SK-N-SH treated with all-trans-retinoic acid at 6 μM for 48 hours (cell line): ENCODE data around the gene CYP3A5.
"Not testable (repeated sequence)": the region's sequence is repeated elsewhere in the genome, so short reads cannot be mapped to it uniquely, and the experiment has no call there.

Experiments used
- ATAC-seq: fragments of 200-7000 bp; cut with Tn5 transposase; 3 replicates; pipeline ENCODE4 v1.9.1; 2020; ENCODE audit warnings: mild to moderate bottlenecking, moderate library complexity
- ARNTL ChIP-seq: fragments of 450-650 bp; formaldehyde crosslinking; IDR thresholded peaks from 2 replicates; pipeline ENCODE4 v1.5.0; 2020; ENCODE audit warnings: low read depth, mild to moderate bottlenecking, moderate library complexity, borderline replicate concordance
- CREB5 ChIP-seq: fragments of 250-450 bp; sonication (Bioruptor Pico); IDR thresholded peaks from 2 replicates; pipeline ENCODE4 v1.5.1; 2020; ENCODE audit warnings: low read depth, mild to moderate bottlenecking, moderate library complexity
- CSRNP3 ChIP-seq: fragments of 250-450 bp; sonication (Bioruptor Pico); IDR thresholded peaks from 2 replicates; pipeline ENCODE4 v1.5.1; 2021; ENCODE audit warnings: mild to moderate bottlenecking, moderate library complexity
- ESRRG ChIP-seq: fragments of 250-450 bp; sonication (Bioruptor Pico); IDR thresholded peaks from 2 replicates; pipeline ENCODE4 v1.6.1; 2021; ENCODE audit warnings: mild to moderate bottlenecking
- GLIS3 ChIP-seq: fragments of 250-450 bp; sonication (Bioruptor Pico); IDR thresholded peaks from 2 replicates; pipeline ENCODE4 v1.5.0; 2020; ENCODE audit warnings: mild to moderate bottlenecking, moderate library complexity
- ISL1 ChIP-seq: fragments of 250-450 bp; sonication (Bioruptor Pico); IDR thresholded peaks from 2 replicates; pipeline ENCODE4 v2.1.2; 2022; ENCODE audit warnings: mild to moderate bottlenecking, moderate library complexity
- OSR1 ChIP-seq: fragments of 250-450 bp; sonication (Bioruptor Pico); IDR thresholded peaks from 2 replicates; pipeline ENCODE4 v1.8.0; 2022; ENCODE audit warnings: moderate library complexity, mild to moderate bottlenecking, inconsistent platforms
- PATZ1 ChIP-seq: fragments of 250-450 bp; sonication (Bioruptor Pico); IDR thresholded peaks from 2 replicates; pipeline ENCODE4 v1.8.0; 2020; ENCODE audit warnings: mild to moderate bottlenecking, moderate library complexity, borderline replicate concordance
- POU6F1 ChIP-seq: fragments of 250-450 bp; sonication (Bioruptor Pico); IDR thresholded peaks from 2 replicates; pipeline ENCODE4 v1.8.0; 2021; ENCODE audit warnings: low read depth, mild to moderate bottlenecking, moderate library complexity, borderline replicate concordance
- PPARA ChIP-seq: fragments of 250-450 bp; sonication (Bioruptor Pico); IDR thresholded peaks from 2 replicates; pipeline ENCODE4 v1.5.0; 2020; ENCODE audit warnings: mild to moderate bottlenecking, borderline replicate concordance
- RARB ChIP-seq: fragments of 250-450 bp; sonication (Bioruptor Pico); IDR thresholded peaks from 2 replicates; pipeline ENCODE4 v1.8.0; 2021; ENCODE audit warnings: mild to moderate bottlenecking, moderate library complexity
- SNAI2 ChIP-seq: fragments of 250-450 bp; sonication (Bioruptor Pico); IDR thresholded peaks from 2 replicates; pipeline ENCODE4 v1.5.0; 2020; ENCODE audit warnings: mild to moderate bottlenecking, moderate library complexity
- TOX ChIP-seq: fragments of 250-450 bp; sonication (Bioruptor Pico); IDR thresholded peaks from 2 replicates; pipeline ENCODE4 v1.8.0; 2021; ENCODE audit warnings: mild to moderate bottlenecking, moderate library complexity, borderline replicate concordance
- TSHZ2 ChIP-seq: fragments of 250-450 bp; sonication (Bioruptor Pico); IDR thresholded peaks from 2 replicates; pipeline ENCODE4 v1.5.0; 2020; ENCODE audit warnings: mild to moderate bottlenecking, moderate library complexity
- ZC3H10 ChIP-seq: fragments of 250-450 bp; sonication (Bioruptor Pico); IDR thresholded peaks from 2 replicates; pipeline ENCODE4 v1.5.1; 2021; ENCODE audit warnings: mild to moderate bottlenecking, moderate library complexity
- ZFP3 ChIP-seq: fragments of 250-450 bp; sonication (Bioruptor Pico); IDR thresholded peaks from 2 replicates; pipeline ENCODE4 v1.5.0; 2020; ENCODE audit warnings: mild to moderate bottlenecking, moderate library complexity
- ZFP30 ChIP-seq: fragments of 450-650 bp; formaldehyde crosslinking; IDR thresholded peaks from 2 replicates; pipeline ENCODE4 v1.5.0; 2022; ENCODE audit warnings: mild to moderate bottlenecking, moderate library complexity
- ZNF565 ChIP-seq: fragments of 450-650 bp; formaldehyde crosslinking; conservative IDR thresholded peaks from 2 replicates; pipeline ENCODE4 v1.5.0; 2020; ENCODE audit warnings: low read depth, mild to moderate bottlenecking, moderate library complexity
- ZNF70 ChIP-seq: fragments of 450-650 bp; formaldehyde crosslinking; IDR thresholded peaks from 2 replicates; pipeline ENCODE4 v1.5.0; 2020; ENCODE audit warnings: mild to moderate bottlenecking, moderate library complexity
- ZNF8 ChIP-seq: fragments of 450-650 bp; formaldehyde crosslinking; IDR thresholded peaks from 2 replicates; pipeline ENCODE4 v1.5.0; 2020; ENCODE audit warnings: mild to moderate bottlenecking, moderate library complexity

The CYP3A5 gene

GRCh38 chr7:99639267-99639666, 40.5 kb downstream of the CYP3A5 start:
- TF ChIP-seq POU6F1 (CRISPR knock-in tag) (no peak), ZNF70 (CRISPR knock-in tag) (no peak)
- no peak for ATAC-seq

- TF ChIP-seq ARNTL (no peak), ZNF70 (CRISPR knock-in tag) (no peak), ZFP3 (CRISPR knock-in tag) (no peak), GLIS3 (no peak), TOX (CRISPR knock-in tag) (no peak), ZC3H10 (CRISPR knock-in tag) (no peak), ZNF565 (CRISPR knock-in tag) (no peak), CSRNP3 (CRISPR knock-in tag) (no peak), SNAI2 (CRISPR knock-in tag) (no peak), ESRRG (no peak), PATZ1 (CRISPR knock-in tag) (no peak), CREB5 (CRISPR knock-in tag) (no peak), ZFP30 (CRISPR knock-in tag) (no peak), PPARA (CRISPR knock-in tag) (no peak), ISL1 (CRISPR knock-in tag) (no peak), OSR1 (CRISPR knock-in tag) (no peak), ZNF8 (CRISPR knock-in tag) (no peak), POU6F1 (CRISPR knock-in tag) (no peak), RARB (CRISPR knock-in tag) (no peak), TSHZ2 (no peak)
- no peak for ATAC-seq
Observed at GRCh38 chr7:99638731-99639130, 41.1 kb downstream of the CYP3A5 start.

- not testable (repeated sequence) for ATAC-seq
Observed at GRCh38 chr7:99637414-99637813, 42.4 kb downstream of the CYP3A5 start.
